Stimulated activated CD8-positive, alpha-beta memory T cell treated with anti-CD3 and anti-CD28 coated beads, Interleukin-2, amount 100 ng/mL, for 48 hours (primary cell): ENCODE measurements around the gene FHIP1A.
"Not testable (repeated sequence)": the region's sequence is repeated elsewhere in the genome, so short reads cannot be mapped to it uniquely, and the experiment has no call there.

Source experiments
- DNase-seq, 2 donors: peaks; one replicate each; pipeline ENCODE4 v3.0.0-alpha.2; 2020; ENCODE audit warnings: low read depth in 2 of 2

The FHIP1A gene

DNA sequence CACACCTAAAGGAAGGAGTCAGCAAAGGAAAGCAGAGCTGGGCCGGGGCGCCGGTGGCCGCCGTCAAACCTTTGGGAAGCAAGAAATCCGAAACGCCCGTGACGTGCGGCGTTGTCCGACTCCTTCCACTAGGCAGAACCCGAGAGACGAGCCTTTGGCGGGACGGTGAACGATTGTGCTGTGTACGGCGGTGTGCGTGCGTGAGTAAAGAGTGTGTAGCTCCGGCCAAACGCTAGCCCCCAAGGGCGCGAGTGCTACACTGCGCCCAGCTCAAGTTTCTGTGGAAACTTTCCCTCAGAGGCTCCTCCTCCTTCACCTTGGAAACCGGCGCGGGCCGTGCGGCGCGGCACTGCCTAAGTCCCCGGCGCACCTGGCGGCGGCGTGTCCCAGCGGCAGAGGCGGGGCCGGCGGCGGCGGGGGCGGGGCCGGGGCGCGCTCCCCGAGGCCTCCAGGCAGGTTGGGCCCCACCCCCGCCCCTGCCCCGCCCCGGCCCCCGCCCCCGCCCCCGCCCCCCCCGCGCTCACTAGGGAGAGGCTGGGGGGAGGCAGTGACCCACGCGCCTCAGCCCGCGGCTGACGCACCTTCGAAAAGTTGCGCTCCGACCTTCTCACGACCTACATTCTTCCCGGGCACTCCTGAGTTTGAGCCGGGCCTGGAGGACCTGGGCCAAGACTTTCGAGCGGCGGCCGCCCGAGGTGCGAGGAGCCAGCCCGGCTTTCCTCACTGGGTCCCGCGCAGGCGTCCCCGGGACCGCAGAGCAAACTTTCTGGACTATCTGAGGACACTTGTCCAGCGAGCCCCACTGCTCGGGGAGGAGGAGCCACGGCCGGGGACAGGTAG lies at the start of gene FHIP1A:
Gene FHIP1A (plus strand): TSS at position 547 of the 840 bp plus-strand sequence. CDS start 157,084 bp downstream, outside the sequence.
- DNase-seq, result peak; percentile 44 to 64

DNA sequence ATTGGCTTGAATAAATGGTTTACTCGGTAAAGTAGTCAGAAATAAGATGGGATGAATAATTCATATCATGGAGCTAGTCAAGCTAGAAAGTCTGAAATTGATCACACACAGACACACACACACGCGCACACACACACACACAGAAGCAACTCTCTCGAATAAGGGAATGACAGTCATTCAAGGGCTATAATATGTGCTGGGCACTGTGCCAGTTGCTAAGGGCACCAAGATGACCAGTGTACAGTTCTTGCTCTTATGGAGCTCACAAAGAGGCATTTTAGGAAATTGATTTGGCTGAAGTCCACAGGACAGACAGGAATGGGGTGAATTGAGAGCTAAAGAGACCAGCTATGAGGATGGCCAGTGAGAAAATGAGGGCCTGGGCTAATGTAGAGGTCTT lies 49.4 kb upstream of the FHIP1A start:
- no peak for DNase-seq

DNA sequence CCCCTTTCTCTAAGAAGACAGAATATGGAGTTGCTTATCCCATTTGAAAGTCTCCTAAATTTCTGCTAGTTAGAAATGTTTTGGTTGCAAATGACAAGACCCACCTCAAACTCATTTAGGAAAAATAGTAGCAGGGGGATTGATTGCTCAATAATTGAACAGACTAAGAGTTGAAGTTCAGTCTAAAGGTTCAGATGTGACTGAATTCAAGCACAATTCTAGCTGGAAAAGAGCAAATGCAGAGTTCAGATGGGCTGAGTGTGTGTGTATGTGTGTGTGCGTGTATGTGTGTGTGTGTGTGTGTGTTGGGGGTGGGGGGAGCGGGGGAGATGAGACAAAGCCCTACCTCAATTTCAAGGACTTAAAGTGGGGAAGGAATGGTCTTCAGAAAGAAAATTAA lies 47.9 kb upstream of the FHIP1A start:
- DNase-seq, result no peak

DNA sequence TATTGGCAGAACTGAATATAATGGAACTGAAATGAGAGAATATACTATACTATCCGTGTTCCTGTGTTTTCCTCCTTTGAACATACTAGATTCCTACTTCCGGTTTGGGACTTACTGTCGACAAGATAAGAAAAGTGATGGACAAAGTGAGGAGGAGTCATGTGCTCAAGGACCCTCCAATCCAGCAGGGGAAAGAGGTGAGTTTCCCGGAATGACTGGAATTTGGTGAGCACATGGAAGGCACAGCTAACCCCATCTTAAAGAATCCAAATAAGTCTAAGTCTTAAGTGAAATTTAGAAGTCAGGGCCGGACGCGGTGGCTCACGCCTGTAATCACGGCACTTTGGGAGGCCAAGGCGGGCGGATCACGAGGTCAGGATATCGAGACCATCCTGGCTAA lies 47.0 kb upstream of the FHIP1A start:
- no peak for DNase-seq

DNA sequence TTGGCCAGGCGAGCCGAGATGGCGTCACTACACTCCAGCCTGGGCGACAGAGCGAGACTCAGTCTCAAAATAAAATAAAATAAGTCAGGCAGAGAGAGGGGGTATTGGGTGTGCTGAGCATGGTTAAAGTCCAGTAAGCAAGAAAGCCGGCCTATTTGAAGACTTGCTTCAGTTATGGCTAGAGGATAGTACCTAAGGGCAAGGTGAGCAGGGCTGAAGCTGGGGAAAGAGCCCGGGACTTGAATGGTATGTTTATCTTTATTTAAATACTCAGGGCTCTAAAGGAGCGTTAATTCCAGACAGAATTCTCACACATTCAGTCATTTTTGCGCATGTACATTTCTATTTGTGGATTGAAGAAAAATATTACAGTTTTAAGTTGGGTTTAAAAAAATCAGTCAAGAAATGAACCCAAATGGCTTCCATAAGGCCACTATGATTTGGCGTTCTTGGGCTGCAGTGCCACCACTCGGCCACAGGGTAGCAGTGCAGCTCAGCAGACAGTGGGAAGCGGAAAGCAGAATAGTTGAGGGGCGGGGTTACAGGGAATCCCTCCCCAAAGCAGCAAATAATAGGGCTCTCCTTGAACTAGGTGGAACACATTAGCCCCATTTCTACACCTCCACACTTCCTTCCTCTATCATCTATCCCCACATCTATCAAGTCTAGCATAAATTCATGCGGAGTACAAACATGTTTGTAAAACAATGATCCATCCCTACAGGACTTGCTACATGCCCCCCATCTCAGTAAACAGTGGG lies 46.4 kb upstream of the FHIP1A start:
- DNase-seq, result peak; percentile 59 to 65

DNA sequence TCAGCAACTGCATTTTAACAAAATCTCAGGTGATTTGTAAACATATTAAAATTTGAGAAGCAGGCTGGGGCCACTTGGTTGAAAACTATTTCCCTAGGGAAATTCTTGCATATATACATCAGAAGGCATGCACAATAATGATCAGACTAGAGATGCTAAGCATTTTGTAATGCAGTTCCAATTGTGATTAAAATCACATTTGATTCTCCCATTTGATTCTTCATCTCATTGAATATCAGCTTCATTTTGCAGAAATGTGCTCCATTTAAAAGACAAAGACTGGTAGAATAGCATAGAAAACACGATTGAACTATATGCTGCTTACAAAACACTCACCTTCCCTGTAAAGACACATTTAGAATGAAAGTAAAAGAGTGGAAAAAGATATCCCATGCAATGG lies 32.4 kb upstream of the FHIP1A start:
- DNase-seq, result no peak

DNA sequence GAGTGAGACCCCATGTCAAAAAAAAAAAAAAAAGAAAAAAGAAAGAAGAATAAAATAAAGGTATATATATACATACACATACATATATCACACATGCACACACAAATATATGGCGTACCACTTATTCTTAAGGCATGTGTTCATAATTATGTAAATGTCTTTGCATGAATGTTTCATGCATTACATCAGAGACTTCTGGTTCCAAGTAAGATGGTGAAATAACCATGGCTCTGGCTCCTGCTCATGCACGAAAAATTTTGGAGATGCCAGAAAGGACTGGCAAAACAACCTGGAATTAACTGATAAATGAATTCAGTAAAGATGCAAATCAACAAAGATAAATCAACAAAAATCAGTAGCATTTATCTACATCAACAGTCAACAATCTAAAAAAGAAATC lies 19.7 kb upstream of the FHIP1A start:
- DNase-seq, result no peak

DNA sequence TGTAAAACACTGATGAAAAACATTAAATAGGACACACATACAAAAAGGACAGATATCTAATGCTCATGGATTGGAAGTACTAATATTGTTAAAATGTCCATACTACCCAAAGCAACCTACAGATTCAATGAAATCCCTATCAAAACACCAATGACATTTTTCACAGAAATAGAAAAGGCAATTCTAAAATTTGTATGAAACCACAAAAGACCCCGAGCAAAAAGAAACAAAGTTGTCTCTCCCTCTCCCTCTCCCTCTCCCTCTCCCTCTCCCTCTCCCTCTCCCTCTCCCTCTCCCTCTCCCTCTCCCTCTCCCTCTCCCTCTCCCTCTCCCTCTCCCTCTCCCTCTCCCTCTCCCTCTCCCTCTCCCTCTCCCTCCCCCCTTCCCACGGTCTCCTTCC lies 19.2 kb upstream of the FHIP1A start:
- DNase-seq, result not testable (repeated sequence)

DNA sequence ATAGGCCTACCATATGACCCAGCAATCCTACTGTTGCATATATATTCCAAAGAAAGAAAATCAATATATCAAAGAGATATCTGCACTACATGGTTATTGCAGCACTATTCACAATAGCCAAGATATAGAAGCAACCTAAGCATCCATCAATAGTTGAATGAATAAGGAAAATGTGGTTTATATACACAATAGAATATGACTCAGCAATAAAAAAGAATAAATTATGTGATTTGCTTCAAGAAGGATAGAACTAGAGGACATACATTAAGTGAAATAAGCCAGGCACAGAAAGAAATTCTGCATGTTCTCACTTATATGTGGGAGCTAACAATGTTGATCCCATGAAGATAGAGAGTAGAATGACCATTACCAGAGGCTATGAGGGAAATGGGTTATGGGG lies 13.1 kb upstream of the FHIP1A start:
- DNase-seq, result no peak

DNA sequence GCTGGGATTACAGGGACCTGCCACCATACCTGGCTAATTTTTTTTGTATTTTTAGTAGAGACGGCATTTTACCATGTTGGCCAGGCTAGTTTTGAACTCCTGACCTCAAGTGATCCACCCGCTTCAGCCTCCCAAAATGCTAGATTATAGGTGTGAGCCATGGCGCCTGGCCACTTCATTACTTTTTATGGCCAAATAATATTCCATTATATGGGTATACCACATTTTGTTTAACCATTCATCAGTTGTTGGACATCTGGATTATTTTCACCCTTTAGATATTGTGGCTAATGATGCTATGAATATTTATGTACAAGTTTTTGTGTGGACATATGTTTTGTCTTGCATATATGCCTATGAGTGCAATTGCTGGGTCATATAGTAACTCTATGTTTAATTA lies 8.6 kb upstream of the FHIP1A start:
- DNase-seq, result no peak

DNA sequence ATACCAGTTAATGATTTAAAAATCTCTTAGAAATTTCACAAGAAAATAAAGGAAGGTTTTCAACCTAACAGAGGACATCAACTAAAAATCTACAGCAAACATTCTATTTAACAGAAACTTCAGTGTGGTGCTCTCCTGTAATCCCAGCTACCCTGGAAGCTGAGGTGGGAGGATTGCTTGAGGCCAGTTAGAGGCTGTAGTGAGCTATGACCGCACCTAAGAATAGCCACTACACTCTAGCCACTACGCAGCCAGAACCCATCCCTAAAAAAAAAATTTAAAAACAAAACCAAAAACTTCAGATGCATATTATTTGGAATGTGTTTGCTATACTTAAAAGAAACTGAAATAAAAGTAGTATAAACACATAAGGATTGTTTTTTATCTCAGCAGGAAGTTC lies 7.2 kb upstream of the FHIP1A start:
- no peak for DNase-seq

DNA sequence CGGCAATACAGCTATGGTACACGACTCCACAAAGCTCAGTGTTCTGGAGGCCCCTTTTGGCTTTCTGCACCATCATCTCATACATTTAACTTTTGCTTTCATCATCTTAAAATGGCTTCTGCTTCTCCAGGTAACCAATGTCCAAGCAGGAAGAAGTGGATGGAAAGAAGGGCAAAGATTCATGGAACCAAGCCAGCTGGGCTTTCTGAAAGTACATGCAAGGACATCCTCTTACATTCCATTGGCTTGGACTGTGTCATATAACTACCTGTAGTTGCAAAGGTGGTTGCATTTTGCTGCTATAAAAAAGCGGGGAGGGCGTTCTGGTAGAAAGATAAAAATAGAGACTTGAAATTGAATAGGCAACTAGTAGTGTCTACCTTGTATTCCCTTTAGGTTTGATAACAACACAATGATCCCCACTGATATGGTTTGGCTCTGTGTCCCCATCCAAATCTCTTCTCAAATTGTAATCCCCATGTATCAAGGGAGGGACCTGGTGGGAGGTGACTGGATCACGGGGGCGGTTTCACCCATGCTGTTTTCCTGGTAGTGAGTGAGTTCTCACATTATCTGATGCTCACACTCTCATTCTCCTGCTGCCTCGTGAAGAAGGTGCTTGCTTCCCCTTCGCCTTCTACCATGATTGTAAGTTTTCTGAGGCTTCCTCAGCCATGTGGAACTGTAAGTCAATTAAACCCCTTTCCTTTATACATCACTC lies 6.7 kb upstream of the FHIP1A start:
- DNase-seq, result no peak

DNA sequence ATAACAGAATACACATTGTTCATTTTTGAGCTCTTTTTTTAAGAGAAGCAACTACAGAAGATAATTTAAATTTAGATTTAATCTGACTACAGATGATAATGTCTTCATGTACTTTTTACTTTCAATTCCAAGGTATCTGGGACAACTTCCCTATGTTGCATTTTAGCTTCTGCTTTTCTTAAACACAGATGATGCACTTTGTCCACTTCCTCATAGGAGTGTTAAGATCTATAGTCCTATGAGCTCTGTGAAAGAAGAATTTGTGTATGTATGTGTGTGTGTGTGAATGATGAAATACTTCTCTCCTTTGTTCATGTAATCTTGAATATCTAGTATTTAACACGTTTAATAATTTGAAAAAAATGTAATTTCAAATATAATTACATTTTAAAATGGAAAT lies 5.3 kb upstream of the FHIP1A start:
- DNase-seq, result no peak

DNA sequence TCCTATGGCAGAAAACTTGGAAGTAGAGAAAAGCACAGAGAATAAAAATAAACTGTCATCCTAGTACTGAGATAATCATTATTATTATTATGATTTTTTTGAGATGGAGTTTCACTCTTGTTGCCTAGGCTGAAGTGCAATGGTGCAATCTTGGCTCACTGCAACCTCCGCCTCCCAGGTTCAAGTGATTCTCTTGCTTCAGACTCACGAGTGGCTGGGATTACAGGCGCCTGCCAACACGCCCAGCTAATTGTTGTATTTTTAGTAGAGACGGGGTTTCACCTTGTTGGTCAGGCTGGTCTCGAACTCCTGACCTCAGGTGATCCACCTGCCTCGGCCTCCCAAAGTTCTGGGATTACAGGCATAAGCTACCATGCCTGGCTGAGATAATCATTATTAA lies 4.2 kb upstream of the FHIP1A start:
- not testable (repeated sequence) for DNase-seq

DNA sequence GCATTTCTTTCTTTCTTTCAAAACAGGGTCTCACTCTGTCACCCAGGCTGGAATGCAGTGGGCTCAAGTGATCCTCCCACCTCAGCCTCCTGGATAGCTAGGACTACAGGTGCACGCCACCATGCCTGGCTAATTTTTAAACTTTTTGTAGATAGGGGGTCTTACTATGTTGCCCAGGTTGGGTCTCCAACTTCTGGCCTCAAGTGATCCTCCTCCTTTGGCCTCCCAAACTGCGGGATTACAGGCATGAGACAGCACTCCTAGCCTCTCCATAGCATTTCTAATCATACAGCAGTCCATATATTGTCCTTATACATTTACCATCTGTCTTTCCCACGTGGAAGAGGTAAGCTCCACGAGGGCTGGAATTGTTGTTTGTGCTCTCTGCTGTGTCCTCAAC lies 2.0 kb upstream of the FHIP1A start:
- no peak for DNase-seq

DNA sequence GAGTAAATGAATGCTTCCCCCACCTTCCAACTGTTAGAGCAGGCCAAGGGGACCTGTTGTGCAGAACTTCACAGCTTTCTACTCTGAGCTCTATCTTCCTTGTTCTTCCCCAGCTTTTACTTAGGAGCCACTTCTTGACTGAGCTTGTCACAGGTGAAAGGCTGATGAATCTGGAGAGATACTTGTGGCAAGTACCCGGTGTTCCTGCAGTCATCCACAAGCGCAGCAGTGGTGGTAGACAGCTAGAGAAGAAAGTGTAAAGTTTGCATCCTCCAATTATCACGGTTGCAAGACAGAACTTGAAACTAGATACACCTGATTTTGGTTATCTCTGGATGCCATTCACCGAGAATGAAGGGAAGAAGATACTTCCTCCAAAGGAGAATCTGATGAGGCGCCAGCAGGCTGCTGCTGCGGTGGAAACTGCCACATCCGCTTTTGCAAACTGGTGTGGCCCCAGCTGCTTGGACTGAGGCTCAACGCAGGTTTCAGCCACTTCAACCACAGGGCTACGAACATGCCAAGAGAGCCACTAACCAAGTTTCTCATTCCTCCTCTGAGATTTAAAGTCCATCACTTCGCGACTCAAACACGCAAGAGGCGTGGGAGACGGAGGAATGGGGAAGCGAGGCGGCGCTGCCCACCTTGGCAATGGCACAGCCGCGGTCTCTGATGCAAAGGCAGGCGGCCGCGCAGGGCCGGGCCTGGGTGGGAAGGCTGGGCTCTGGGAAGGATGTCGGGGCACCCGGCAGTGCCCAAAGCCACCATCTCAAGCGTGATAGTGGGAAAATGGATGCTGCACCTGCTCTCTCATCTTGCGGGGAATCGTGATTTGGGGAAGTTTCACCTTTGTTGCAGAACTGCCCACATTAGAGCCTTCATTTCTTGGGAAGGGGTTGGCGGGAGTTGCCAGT lies 1.3 kb upstream of the FHIP1A start:
- DNase-seq, result peak in 1 of 2 donors; percentile 26

DNA sequence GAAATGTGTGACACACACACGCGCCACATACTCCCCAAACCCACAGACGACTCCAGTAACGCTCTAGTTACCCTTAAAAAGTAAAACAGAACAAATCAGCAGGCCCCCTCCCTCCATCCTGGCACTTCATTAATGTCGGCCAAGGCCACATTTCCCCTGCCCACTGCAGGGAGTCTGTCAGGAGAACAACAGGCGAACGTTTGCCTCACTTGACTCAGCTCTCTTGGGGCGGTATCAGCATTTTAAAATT lies 671 bp upstream of the FHIP1A start:
- no peak for DNase-seq

DNA sequence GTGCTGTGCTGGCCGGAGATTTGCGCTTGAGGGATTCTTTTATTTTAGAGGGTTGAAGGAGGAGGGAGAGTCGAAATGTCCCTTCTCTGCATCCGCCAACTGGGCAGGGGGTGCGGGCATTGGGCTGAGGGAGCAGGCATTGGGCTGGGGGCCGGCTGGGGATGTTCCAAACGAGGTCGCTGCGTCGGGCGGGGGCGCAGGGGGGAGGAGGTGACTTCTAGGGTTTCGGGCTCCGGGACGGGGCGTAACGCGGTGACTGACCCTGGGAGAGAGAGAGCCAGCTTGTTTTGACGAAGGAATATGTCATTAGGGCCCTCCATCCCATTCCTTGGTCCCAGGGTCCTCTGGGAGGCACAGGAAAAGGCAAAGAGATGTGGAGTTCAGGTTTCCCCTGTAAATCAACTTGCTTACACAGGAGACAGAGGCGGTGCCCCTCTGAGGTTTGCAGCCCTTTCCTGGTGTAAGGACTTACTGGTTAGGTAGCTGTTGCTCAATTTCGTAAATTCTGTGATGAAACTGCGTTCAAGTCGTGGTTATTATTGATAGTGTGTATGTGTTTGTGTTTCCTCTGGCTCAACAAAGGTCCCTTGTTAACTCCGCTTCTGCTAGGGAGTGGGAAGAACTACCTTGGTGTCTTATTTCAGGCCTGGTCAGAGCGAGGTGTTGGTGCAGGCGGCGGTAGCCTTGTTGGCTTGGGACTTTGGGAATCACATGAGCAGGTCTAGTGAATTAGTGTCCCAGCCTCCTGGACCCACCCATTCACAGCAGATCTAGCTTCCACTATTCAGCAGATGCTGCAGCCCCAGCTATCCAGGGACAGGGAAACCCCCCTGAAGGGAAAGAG lies 716 bp downstream of the FHIP1A start:
- no peak for DNase-seq

DNA sequence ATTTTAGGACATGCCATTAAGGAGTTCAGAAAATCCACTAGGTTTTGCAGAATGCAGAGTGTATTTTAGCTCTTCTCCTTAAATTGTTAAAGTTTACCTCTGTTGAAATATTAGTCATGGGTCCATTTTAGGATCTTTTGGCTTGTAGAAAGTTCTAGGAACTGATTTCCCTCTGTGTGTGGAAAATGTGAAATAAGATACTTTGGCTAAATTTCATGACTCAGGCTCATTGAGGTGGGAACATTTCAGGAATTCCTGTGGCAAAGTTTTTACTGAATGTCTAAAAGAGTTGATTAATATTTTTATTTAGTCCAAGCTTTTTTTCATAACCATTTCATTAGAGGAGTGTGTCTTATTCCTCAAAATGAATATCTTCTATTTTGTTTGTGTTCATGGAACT lies 7.0 kb downstream of the FHIP1A start:
- DNase-seq, result no peak

DNA sequence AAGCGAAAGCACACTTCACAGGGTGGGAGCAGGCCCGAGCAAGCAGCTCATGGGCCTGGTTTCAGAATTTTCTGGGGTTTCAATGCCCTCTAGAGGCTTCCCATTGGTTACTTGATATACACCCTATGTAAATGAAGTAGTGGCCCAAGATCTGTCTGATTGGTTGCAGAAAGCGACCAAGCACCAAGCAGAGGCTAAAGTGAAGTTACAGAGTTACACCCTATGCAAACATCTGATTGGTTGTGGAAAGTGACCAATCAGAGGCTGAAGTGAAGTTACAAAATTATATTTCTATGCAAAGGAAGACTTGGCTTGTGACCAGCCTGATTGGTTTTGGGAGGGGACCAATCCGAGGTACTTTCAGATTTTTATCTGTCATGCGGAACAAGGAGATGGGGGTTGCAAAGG lies 8.2 kb downstream of the FHIP1A start:
- no peak for DNase-seq
